Suprapubic skin (tissue), 3 donors: ENCODE measurements around the gene SLC24A2.

Experiments
- CTCF ChIP-seq, 2 donors: fragments of 200-600 bp in 1 of 2; fragments of 450-650 bp in 1 of 2; sonication (generic) in 1 of 2; IDR thresholded peaks; one replicate each; pipeline ENCODE4 v1.5.1; 2016 to 2019; ENCODE audit warnings: antibody characterized with exemption in 2 of 2, mild to moderate bottlenecking in 1 of 2, moderate library complexity in 1 of 2
- EP300 ChIP-seq: sonication (generic); formaldehyde crosslinking; IDR thresholded peaks from one replicate; pipeline ENCODE4 v1.6.1; 2017; ENCODE audit warnings: antibody characterized with exemption

- TF ChIP-seq CTCF (IDR thresholded peaks at IDR 0.05), result no peak
- no peak for TF ChIP-seq EP300
Observed at GRCh38 chr9:19807182-19807892, 18.5 kb upstream of the SLC24A2 start.
